Retinal pigment epithelial cell (primary cell): Measurements from ENCODE around the gene EXOC2.
"Not testable (repeated sequence)": the region's sequence is repeated elsewhere in the genome, so short reads cannot be mapped to it uniquely, and the experiment has no call there.

Experiments
- DNase-seq: peaks from one replicate; pipeline ENCODE4 v3.0.0-alpha.2; 2010; ENCODE audit warnings: low read depth
- H3K4me3 ChIP-seq: 2 replicates; pipeline ENCODE4 v1.5.1; 2011; ENCODE audit warnings: mild to moderate bottlenecking, low read length, control low read depth, moderate library complexity
- CTCF ChIP-seq: conservative IDR thresholded peaks from 2 replicates; pipeline ENCODE4 v1.5.1; 2011; ENCODE audit warnings: low read depth, low read length, control low read depth, inconsistent platforms

The EXOC2 gene

DNA sequence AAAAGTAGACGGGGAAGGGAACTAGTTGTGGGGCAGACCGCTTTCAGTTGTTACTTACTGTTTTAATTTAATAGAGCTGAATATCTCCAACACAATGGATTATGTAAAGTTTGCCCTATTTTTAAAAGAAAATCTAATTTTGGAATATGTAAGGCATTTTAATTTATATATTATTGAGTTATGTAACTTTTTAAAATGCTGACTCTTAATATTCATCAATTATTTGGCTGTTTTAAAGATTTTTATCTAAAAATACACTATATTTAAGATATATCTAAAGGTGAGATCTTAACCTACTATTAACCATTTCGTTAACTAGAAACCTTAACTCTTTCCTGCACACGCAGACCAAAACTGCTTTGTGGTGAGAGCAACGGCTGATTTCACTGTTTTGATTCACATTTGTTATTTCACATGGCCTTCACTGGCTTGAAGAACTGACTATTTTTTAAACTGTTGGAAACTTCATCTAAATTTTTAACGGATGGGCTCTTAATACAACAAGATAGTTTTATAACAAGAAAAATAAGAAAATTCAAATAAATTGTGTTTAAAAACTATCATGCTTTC is 123.9 kb downstream of the EXOC2 start:
- TF ChIP-seq CTCF, result no peak
- DNase-seq, result no peak
- no peak overlapping the region for H3K4me3 ChIP-seq

- no peak for TF ChIP-seq CTCF
- H3K4me3 ChIP-seq, result no peak overlapping the region
- DNase-seq, result no peak
Measured at GRCh38 chr6:568085-568484, 124.9 kb downstream of the EXOC2 start.

DNA sequence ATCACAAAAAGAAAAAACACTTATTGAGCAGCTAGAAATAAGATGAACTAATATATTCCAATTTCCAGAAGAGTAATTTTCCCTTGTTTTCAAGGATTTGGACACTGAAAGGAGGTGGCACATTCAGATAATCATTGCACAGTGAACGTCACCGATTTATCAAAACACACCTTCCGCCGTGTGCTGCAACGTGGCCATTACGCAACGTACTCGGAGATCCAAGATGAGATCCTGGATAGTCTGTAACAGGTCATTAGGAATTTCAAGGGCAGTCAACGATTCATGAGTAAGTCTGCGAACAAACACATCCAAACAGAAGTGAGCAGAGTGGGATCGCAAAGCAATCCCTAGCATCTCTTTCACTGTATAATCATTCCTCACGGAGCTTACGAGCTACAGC is 129.1 kb downstream of the EXOC2 start:
- DNase-seq, result no peak
- no peak overlapping the region for H3K4me3 ChIP-seq
- TF ChIP-seq CTCF, result no peak

GRCh38 chr6:562052-562676 is 130.8 kb downstream of the EXOC2 start:
- no peak for DNase-seq
- no peak for TF ChIP-seq CTCF
- no peak overlapping the region for H3K4me3 ChIP-seq

DNA sequence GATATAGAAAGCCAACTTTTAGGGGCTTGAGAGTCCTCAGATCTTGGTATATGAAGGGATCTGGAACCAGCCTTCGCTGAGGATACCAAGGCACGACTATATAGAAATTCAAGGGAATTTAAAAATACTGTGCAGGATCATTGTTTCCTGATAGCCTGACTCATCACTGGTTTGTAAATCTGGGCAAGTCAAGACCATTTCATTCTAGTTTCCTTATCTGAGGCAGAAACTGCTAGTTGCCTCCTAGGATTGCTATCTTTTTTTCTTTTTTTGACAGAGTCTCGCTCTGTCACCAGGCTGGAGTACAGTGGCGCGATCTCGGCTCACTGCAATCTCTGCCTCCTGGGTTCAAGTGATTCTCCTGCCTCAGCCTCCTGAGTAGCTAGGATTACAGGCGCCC is 131.6 kb downstream of the EXOC2 start:
- not testable (repeated sequence) for DNase-seq

DNA sequence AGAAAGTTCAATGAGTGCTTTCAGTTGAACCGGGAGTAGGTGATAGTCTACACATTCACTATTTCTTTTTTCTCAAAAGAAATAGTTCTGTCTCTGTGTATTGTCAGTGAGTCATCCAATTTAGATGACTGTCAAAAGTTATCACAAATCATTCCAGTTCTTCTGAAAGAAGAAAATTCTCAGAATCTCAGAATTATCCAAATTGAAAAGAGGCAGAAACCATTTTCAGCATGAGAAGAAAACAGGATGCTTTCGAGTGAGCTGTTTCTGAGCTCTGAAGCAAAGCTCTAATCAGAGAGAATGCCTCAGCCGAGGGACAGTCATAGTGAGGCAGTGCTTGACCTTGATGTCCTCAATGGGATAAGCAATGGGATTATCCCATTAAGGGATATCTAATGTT is 134.0 kb downstream of the EXOC2 start:
- DNase-seq, result no peak
- TF ChIP-seq CTCF, result no peak
- H3K4me3 ChIP-seq, result no peak overlapping the region

More for the DNA sequence above, 131.6 kb downstream of the EXOC2 start:
- not testable (repeated sequence) for H3K4me3 ChIP-seq

GRCh38 chr6:558089-558488 is 134.8 kb downstream of the EXOC2 start:
- TF ChIP-seq CTCF, result peak; percentile 33
- no peak for DNase-seq

More at GRCh38 chr6:558089-558488, 134.8 kb downstream of the EXOC2 start:
- no peak overlapping the region for H3K4me3 ChIP-seq
